ENCODE results near the gene BHLHE41.

The BHLHE41 gene

DNA sequence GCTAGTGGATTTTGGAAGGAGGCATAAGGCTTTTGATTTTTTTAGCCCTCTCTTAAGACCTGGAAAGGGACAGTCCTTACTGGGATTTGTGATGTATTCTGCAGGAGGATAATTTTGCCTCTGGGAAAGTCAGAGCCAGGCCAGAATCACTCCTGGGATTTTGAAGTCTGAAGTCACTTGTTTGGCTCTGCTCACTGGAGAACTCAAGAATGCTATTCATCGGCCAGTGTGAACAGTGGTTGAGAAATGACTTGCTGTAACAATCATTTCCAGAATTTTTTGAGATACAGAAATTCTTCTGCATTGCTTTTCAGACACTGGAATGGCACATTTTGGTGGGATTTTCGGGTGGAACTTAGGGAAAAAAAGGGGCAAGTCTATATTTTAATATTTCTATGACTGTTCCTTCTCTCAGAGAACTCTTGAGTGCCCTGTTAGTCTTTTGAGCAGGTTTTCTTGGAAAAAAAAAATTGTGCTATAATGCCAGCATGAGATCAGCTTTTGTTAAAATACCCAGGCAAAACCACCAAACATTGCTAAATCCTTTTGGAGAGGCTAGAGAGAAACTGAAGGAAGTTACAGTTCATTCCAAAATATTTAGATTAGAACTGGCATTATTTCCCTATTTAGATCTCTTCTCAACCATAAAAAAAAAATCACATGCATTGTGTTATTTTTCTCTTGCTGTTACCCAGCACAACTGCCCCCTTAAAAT is 26.1 kb upstream of the BHLHE41 start:
- H3K4me3 ChIP-seq (ENCODE audit: low read depth, low read length) = no peak overlapping the region
- no peak for DNase-seq (ENCODE audit: low read depth)
- TF ChIP-seq, protein P1, sequence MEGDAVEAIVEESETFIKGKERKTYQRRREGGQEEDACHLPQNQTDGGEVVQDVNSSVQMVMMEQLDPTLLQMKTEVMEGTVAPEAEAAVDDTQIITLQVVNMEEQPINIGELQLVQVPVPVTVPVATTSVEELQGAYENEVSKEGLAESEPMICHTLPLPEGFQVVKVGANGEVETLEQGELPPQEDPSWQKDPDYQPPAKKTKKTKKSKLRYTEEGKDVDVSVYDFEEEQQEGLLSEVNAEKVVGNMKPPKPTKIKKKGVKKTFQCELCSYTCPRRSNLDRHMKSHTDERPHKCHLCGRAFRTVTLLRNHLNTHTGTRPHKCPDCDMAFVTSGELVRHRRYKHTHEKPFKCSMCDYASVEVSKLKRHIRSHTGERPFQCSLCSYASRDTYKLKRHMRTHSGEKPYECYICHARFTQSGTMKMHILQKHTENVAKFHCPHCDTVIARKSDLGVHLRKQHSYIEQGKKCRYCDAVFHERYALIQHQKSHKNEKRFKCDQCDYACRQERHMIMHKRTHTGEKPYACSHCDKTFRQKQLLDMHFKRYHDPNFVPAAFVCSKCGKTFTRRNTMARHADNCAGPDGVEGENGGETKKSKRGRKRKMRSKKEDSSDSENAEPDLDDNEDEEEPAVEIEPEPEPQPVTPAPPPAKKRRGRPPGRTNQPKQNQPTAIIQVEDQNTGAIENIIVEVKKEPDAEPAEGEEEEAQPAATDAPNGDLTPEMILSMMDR (IDR thresholded peaks at IDR 0.05; ENCODE audit: low read depth, low read length, missing control alignments) = no peak

DNA sequence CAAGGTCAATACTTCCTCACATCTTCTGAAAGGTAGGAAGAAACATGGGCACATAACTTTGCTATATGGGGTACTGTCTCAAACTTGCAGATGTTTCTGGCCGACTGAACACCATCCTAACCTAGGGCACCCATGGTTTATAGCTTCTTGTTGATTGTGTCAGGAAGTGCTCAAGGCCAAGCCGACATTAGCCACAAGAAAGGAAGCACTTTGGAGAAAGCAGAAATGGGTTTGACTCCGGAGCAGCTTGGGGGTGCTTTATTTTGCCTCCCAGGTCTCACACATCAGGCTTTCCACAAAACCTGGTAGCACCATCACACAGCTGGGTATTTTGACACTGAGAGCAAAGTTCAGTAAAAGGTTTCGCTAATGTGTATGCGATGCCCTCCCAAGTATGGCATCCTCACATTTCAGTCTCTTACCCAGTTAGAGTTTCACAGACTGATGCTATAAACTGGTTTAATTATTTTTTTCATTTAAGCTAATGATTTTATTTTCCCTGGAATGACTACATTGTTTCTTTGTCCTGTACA is 25.2 kb upstream of the BHLHE41 start:
- DNase-seq (ENCODE audit: low read depth) = no peak
- H3K4me3 ChIP-seq (ENCODE audit: low read depth, low read length) = no peak overlapping the region
- TF ChIP-seq, protein P1 (IDR thresholded peaks at IDR 0.05; ENCODE audit: low read depth, low read length, missing control alignments) = no peak

DNA sequence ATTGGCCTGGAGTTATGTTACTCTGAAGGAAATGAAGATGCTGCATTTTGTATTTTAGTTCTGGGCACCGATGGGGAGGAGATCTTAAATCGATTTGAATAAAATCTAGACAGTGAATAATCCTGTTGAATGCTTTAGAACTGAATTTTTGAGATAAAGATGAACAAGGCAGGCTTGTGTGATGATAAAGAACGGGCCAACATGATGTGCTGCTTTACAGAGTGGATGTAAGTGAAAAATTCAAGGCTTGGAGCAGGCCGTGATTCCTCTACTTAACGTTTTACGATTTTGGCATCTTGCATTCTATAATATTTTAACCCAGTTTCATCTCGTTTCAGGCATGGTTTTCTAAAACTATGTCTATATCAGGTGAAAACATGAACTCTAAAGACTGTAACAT is 23.5 kb upstream of the BHLHE41 start:
- no peak for DNase-seq (ENCODE audit: low read depth)
- H3K4me3 ChIP-seq (ENCODE audit: low read depth, low read length) = no peak overlapping the region
- TF ChIP-seq, protein P1 (IDR thresholded peaks at IDR 0.05; ENCODE audit: low read depth, low read length, missing control alignments) = no peak

DNA sequence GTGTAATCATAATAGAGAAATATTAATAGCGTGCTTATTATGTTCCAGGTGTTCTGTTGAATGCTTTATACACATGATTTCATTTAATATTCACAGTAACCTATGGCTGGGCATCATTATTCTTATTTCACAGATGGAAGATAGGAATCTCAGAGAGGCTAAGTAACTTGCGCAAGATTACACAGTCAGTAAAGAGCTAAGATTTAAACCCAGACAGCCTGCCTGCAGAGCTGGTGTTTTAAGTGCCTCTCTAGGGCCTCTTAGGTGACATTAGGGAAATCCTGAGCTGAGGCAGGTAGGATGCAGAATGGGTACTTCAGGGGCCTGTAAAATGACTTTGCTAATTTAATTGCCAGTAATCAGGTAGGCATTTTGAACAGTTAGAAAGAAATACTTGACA is 18.5 kb upstream of the BHLHE41 start:
- TF ChIP-seq, protein P1 (IDR thresholded peaks at IDR 0.05; ENCODE audit: low read depth, low read length, missing control alignments) = no peak
- no peak for DNase-seq (ENCODE audit: low read depth)
- H3K4me3 ChIP-seq (ENCODE audit: low read depth, low read length) = no peak overlapping the region

DNA sequence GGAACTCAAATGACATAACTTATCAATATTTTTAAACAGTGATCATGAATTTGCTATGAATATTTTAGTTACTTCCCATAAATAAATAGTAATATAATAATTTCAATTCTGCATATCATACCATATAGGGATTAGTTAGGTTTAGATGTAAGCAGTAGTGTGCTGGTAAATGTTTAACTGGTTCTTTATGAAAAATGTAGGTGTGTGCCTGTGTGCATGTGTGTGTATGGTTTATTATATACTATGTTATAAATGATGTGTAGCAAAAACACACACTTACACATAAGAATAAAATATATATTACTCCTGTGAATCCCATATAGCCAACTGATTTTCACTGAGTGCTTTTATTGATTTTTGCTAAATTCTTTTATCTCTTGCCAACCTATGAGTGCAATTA is 14.0 kb upstream of the BHLHE41 start:
- no peak for DNase-seq (ENCODE audit: low read depth)
- no peak overlapping the region for H3K4me3 ChIP-seq (ENCODE audit: low read depth, low read length)
- TF ChIP-seq, protein P1 (IDR thresholded peaks at IDR 0.05; ENCODE audit: low read depth, low read length, missing control alignments) = no peak

DNA sequence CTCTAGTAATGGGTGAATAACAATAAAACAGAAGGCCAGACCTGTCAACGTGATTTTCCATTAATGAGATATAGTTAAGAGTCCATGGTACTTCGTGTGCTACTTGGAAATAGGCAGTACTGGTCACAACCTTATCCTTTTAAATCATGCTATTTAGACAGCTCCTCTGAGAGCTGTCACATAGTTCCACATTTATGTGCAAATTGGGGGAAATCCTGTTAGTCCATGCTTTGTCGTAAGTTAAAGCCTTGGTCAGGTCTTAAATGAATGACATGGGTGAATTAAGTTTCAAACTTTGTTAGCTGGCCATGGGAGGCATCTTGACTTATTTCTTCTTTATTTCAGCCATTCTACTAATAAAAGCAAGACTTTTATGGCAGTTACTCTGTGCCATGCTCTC is 11.9 kb upstream of the BHLHE41 start:
- H3K4me3 ChIP-seq (ENCODE audit: low read depth, low read length) = no peak overlapping the region
- TF ChIP-seq, protein P1 (IDR thresholded peaks at IDR 0.05; ENCODE audit: low read depth, low read length, missing control alignments) = no peak
- no peak for DNase-seq (ENCODE audit: low read depth)

DNA sequence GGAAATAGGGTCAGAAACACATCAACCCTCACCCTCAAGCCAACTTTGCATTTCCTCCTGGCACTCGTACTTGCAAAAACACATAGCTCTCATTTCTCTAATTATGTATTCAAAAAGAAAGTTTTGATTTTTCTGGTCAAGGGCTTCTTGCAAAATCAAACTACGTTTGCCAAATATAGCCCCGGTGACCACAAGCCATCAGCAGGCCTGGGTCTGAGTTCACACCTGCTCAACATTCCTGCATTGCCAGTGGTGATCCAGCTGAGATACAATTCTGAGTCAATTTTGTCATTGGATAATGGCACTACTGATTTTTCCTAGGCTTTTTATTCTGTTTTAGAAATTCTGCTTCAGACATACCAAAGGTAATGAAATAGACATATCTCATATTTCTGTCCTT is 10.7 kb upstream of the BHLHE41 start:
- TF ChIP-seq, protein P1 (IDR thresholded peaks at IDR 0.05; ENCODE audit: low read depth, low read length, missing control alignments) = no peak
- H3K4me3 ChIP-seq (ENCODE audit: low read depth, low read length) = no peak overlapping the region
- DNase-seq (ENCODE audit: low read depth) = no peak

Measured in GM12864 (cell line).